ES-I3 (cell line): ENCODE data around the gene ATG13.

ENCODE experiments used
- H3K36me3 ChIP-seq: 2 replicates; pipeline ENCODE4 v1.6.1; 2013; ENCODE audit warnings: mild to moderate bottlenecking, low read length, control low read depth, moderate library complexity; ENCODE audit not compliant: insufficient read depth
- H3K4me1 ChIP-seq: 2 replicates; pipeline ENCODE4 v1.6.1; 2013; ENCODE audit warnings: mild to moderate bottlenecking, control low read depth, low read length; ENCODE audit not compliant: insufficient read depth
- H3K9ac ChIP-seq: 2 replicates; pipeline ENCODE4 v1.6.1; 2013; ENCODE audit warnings: low read depth, mild to moderate bottlenecking, low read length, moderate library complexity
- H3K9me3 ChIP-seq: 2 replicates; pipeline ENCODE4 v1.6.1; 2013; ENCODE audit warnings: mild to moderate bottlenecking, low read length, moderate library complexity; ENCODE audit not compliant: control insufficient read depth, insufficient read depth

The ATG13 gene

GRCh38 chr11:46643986-46644385 is 26.6 kb downstream of the ATG13 start:
- Histone ChIP-seq H3K36me3 (peaks cover 4% of the 10 kb centered on the region), H3K9me3 (no peaks in the 10 kb centered on the region), H3K4me1 (no peaks in the 10 kb centered on the region)

GRCh38 chr11:46649180-46649738 is 31.9 kb downstream of the ATG13 start:
- Histone ChIP-seq H3K9me3 (no peaks in the 10 kb centered on the region), H3K4me1 (peaks cover 3% of the 10 kb centered on the region; the same call in 1 of the 2 replicates), H3K36me3 (peaks cover 11% of the 10 kb centered on the region), H3K9ac (no peak overlapping the region)

More at GRCh38 chr11:46643986-46644385, 26.6 kb downstream of the ATG13 start:
- H3K9ac ChIP-seq, result no peak overlapping the region

GRCh38 chr11:46655631-46656030 is 38.3 kb downstream of the ATG13 start:
- no peak overlapping the region for H3K9ac ChIP-seq
- H3K36me3 ChIP-seq, result peaks cover 35% of the 10 kb centered on the region; the same call in 1 of the 2 replicates
- H3K4me1 ChIP-seq, result no peaks in the 10 kb centered on the region
- no peaks in the 10 kb centered on the region for H3K9me3 ChIP-seq

- H3K36me3 ChIP-seq, result peaks cover 36% of the 10 kb centered on the region; the same call in 1 of the 2 replicates
These were observed 39.8 kb downstream of the ATG13 start for GRCh38 chr11:46657186-46657585.

GRCh38 chr11:46658259-46658658 is 40.9 kb downstream of the ATG13 start:
- Histone ChIP-seq H3K9me3 (no peaks in the 10 kb centered on the region), H3K4me1 (no peaks in the 10 kb centered on the region)

More at GRCh38 chr11:46657186-46657585, 39.8 kb downstream of the ATG13 start:
- no peaks in the 10 kb centered on the region for H3K9me3 ChIP-seq
- no peaks in the 10 kb centered on the region for H3K4me1 ChIP-seq
- no peak overlapping the region for H3K9ac ChIP-seq

DNA sequence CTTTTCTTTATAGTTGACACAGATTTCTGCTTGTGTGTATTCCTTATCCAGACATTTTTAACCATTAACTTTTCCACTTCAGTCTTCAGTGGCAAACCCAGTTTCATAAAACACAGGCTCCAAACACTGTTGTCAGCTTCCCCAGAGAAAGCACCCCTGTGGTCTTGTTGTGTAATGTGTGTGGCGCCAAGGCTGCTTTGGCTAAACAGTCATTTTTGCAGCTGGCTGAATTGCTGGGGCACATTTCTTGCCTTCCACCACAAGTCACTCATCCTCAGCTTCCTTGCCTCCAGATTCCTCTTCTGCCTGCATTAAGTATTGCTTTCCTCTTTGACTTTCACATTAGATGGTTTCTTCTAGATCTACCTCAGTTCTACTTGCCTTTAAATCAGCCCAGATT is 42.6 kb downstream of the ATG13 start:
- H3K9me3 ChIP-seq, result no peaks in the 10 kb centered on the region
- H3K36me3 ChIP-seq, result peaks cover 36% of the 10 kb centered on the region; the same call in 1 of the 2 replicates
- H3K4me1 ChIP-seq, result no peaks in the 10 kb centered on the region
- H3K9ac ChIP-seq, result no peak overlapping the region

More at GRCh38 chr11:46658259-46658658, 40.9 kb downstream of the ATG13 start:
- Histone ChIP-seq H3K9ac (no peak overlapping the region), H3K36me3 (peaks cover 32% of the 10 kb centered on the region; the same call in 1 of the 2 replicates)

DNA sequence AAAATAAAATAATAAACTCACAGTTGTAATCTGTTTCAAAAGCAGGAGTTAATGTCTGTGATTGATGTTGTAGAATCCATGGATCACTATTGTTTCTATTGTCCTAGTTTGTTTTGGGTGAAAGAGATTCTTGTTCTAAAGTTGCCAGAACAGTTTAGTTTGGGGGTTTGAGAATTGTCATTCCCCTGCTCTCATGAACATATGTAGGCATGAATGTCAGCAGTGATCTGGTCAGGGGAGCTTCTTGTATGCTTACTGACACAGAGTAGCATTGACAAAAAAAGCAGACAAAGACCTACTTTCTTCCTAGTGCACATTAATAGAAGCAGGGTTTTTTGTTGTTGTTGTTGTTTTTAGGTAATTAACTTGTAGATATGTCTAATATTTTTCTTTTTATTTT is 44.5 kb downstream of the ATG13 start:
- Histone ChIP-seq H3K4me1 (no peaks in the 10 kb centered on the region), H3K9me3 (no peaks in the 10 kb centered on the region), H3K36me3 (peaks cover 30% of the 10 kb centered on the region), H3K9ac (no peak overlapping the region)

DNA sequence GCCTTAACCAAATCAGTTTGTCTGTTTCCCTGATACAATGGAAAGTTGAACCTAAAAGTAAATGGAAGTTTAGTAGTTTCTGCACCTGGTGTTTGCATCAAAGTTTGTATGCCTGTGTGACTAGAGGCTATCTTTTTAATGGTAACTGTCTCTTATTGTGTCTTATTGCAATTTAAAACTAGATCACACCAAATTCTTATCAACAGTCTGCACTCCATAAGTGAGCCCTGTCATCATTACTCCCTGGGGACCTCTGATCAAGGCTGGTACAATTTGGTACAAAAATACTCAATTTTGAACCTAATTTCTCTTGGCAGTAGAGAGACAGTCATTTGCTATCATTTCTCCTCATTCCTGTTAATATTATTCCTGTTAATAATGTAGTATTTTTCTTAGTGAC is 45.0 kb downstream of the ATG13 start:
- H3K9ac ChIP-seq, result no peak overlapping the region
- no peaks in the 10 kb centered on the region for H3K4me1 ChIP-seq
- H3K9me3 ChIP-seq, result no peaks in the 10 kb centered on the region
- peaks cover 27% of the 10 kb centered on the region for H3K36me3 ChIP-seq

- H3K9me3 ChIP-seq, result no peaks in the 10 kb centered on the region
- H3K9ac ChIP-seq, result no peak overlapping the region
- H3K4me1 ChIP-seq, result no peaks in the 10 kb centered on the region
- H3K36me3 ChIP-seq, result peaks cover 24% of the 10 kb centered on the region
These were observed 46.1 kb downstream of the ATG13 start for GRCh38 chr11:46663277-46663940.

DNA sequence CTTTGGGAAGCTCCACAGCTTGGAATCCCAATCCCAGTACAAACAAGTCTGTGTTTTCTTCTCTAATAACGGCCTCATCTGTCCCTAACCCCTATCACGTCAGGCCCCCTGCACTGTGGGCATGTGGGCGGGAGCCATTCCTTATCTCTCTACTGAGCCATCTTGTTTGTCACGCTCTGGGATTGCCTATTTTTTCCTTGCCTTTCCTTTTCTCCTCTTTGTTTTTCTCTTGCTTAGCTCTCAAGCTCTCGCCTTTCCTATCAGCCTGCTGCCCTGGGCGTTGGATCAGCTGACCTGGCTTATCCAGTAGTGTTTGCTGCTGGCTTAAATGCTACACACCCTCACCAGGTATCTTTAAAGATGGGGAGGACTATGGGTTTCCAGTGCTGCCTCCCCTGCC is 47.3 kb downstream of the ATG13 start:
- Histone ChIP-seq H3K4me1 (no peaks in the 10 kb centered on the region), H3K36me3 (peaks cover 19% of the 10 kb centered on the region), H3K9me3 (no peaks in the 10 kb centered on the region), H3K9ac (no peak overlapping the region)

GRCh38 chr11:46665356-46665755 is 48.0 kb downstream of the ATG13 start:
- Histone ChIP-seq H3K9ac (no peak overlapping the region), H3K36me3 (peaks cover 16% of the 10 kb centered on the region), H3K4me1 (no peaks in the 10 kb centered on the region), H3K9me3 (no peaks in the 10 kb centered on the region)

DNA sequence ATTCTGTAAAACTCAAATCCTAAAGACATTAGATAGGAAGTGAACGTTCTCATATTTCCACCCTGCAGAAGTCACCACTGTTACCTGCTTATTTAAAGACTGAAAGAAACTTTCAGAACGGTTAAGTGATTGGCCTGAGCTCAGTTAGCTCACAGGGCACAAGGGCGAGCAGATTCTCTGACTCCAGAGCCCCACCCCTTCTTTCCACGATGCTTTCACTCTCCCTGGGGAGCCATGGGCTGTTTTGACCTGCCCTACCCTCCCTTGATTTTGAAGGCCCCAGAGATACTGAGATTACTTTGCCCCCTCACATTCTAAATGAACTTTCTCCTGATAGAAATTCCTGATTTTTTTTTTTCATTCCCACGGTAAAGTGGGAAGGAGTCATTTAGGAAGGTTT is 49.2 kb downstream of the ATG13 start:
- no peaks in the 10 kb centered on the region for H3K4me1 ChIP-seq
- no peaks in the 10 kb centered on the region for H3K9me3 ChIP-seq
- peaks cover 21% of the 10 kb centered on the region for H3K36me3 ChIP-seq
- H3K9ac ChIP-seq, result no peak overlapping the region

DNA sequence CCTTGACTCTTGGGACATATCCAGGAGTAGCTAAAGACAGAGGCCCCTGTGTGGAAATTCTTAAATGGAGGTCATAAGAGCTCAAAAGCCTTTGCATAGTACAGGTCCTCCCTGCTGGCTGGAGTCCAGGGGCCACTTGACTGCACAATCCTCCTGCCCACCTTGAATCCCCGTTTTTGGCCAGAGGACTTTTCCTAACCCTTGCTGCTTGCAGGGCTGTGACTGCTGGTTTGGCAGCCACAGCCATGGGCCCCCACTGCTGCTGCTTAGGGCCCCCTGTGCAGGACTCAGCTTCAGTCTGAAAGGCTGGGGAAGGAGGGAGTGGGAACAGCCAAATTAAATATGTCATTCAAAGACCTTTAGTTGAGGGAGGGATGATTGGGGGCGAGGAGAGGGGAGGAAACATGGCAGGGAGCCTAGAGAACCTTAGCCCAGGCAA is 49.7 kb downstream of the ATG13 start:
- H3K4me1 ChIP-seq, result no peaks in the 10 kb centered on the region
- peaks cover 25% of the 10 kb centered on the region for H3K36me3 ChIP-seq
- H3K9ac ChIP-seq, result no peak overlapping the region
- H3K9me3 ChIP-seq, result no peaks in the 10 kb centered on the region

- Histone ChIP-seq H3K9ac (no peak overlapping the region), H3K4me1 (peaks cover under 1% of the 10 kb centered on the region; the same call in 1 of the 2 replicates), H3K9me3 (no peaks in the 10 kb centered on the region), H3K36me3 (peaks cover 29% of the 10 kb centered on the region)
These were observed 51.2 kb downstream of the ATG13 start for GRCh38 chr11:46668480-46669085.

DNA sequence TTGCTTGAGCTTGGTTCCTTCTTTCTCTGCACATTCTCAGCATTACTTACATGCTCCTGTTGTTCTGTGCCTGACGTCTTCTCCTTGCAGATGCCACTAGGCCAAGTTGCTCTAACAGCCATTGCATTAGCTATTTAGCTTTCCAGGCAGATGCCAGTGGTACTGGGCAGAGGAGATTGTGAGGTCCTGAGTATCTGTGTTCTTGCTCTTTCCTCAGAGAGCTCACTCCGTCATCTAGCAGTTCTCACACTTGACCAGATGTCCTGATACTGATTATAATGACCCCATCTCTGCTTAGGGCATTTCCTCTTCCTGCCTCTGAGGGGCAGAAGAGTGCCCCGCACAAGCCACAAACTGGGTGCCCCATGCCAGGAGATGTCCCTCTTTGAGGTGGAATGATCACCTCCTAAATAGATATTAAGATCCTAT is 52.4 kb downstream of the ATG13 start:
- no peaks in the 10 kb centered on the region for H3K9me3 ChIP-seq
- no peak overlapping the region for H3K9ac ChIP-seq
- H3K4me1 ChIP-seq, result peaks cover 12% of the 10 kb centered on the region
- peaks cover 25% of the 10 kb centered on the region for H3K36me3 ChIP-seq
